ENCODE data around the gene CNGA3. TPM values are rescaled to one million over a fixed set of nuclear protein-coding genes. Genes with fewer than 3 reads are reported as not detected.
A peak's percentile ranks its signal among the peaks of the same experiment; 100 is the strongest.

Gene CNGA3
- total RNA-seq, 4 donors from 2014 or later: 1.7 to 3.0 (median 2.2) TPM; not detected in 1

DNA sequence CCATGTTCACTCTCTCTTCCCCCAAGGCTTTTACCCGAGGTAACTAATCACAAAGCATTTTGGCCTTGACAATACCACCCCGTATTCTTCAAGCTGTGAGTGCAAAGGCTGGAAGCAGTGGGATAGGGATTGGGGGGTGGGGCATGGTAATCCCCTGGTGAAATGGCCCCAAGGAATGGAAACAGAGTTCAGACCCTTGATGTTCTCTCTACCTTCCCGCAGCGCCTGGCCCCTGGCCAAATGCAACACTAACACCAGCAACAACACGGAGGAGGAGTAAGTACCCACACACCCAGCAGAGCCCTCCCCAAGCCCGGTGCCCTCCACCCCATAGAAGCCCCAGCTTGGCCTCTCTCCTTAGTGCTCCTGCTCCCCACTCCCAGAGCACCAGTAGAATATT lies 36.9 kb downstream of the CNGA3 start:
- H3K27me3 ChIP-seq: no peaks in the 10 kb centered on the region
- H3K4me3 ChIP-seq: no peak overlapping the region
- DNase-seq: no peak
- H3K27ac ChIP-seq: no peak overlapping the region
- no peak for TF ChIP-seq POLR2A (IDR thresholded peaks at IDR 0.05)
- TF ChIP-seq, protein P1, sequence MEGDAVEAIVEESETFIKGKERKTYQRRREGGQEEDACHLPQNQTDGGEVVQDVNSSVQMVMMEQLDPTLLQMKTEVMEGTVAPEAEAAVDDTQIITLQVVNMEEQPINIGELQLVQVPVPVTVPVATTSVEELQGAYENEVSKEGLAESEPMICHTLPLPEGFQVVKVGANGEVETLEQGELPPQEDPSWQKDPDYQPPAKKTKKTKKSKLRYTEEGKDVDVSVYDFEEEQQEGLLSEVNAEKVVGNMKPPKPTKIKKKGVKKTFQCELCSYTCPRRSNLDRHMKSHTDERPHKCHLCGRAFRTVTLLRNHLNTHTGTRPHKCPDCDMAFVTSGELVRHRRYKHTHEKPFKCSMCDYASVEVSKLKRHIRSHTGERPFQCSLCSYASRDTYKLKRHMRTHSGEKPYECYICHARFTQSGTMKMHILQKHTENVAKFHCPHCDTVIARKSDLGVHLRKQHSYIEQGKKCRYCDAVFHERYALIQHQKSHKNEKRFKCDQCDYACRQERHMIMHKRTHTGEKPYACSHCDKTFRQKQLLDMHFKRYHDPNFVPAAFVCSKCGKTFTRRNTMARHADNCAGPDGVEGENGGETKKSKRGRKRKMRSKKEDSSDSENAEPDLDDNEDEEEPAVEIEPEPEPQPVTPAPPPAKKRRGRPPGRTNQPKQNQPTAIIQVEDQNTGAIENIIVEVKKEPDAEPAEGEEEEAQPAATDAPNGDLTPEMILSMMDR (IDR thresholded peaks at IDR 0.05): no peak
- H3K9me3 ChIP-seq: no peaks in the 10 kb centered on the region
- no peaks in the 10 kb centered on the region for H3K36me3 ChIP-seq
- H3K4me1 ChIP-seq: no peaks in the 10 kb centered on the region

GRCh38 chr2:98385050-98385699 lies 38.9 kb downstream of the CNGA3 start:
- DNase-seq: peak; percentile 61 to 85 (median 83)
- no peak overlapping the region for H3K4me3 ChIP-seq
- no peaks in the 10 kb centered on the region for H3K4me1 ChIP-seq
- H3K36me3 ChIP-seq: no peaks in the 10 kb centered on the region
- H3K27ac ChIP-seq: no peak overlapping the region
- TF ChIP-seq, protein P1 (IDR thresholded peaks at IDR 0.05): peak; percentile 82 to 97 (median 96)
- TF ChIP-seq POLR2A (IDR thresholded peaks at IDR 0.05): no peak
- no peaks in the 10 kb centered on the region for H3K9me3 ChIP-seq
- H3K27me3 ChIP-seq: no peaks in the 10 kb centered on the region

GRCh38 chr2:98387478-98387877 lies 41.2 kb downstream of the CNGA3 start:
- TF ChIP-seq, protein P1 (IDR thresholded peaks at IDR 0.05): no peak
- no peak for TF ChIP-seq POLR2A (IDR thresholded peaks at IDR 0.05)
- Histone ChIP-seq H3K36me3 (no peaks in the 10 kb centered on the region), H3K27ac (no peak overlapping the region), H3K27me3 (no peaks in the 10 kb centered on the region), H3K4me1 (no peaks in the 10 kb centered on the region), H3K9me3 (no peaks in the 10 kb centered on the region), H3K4me3 (no peak overlapping the region)
- DNase-seq: no peak

DNA sequence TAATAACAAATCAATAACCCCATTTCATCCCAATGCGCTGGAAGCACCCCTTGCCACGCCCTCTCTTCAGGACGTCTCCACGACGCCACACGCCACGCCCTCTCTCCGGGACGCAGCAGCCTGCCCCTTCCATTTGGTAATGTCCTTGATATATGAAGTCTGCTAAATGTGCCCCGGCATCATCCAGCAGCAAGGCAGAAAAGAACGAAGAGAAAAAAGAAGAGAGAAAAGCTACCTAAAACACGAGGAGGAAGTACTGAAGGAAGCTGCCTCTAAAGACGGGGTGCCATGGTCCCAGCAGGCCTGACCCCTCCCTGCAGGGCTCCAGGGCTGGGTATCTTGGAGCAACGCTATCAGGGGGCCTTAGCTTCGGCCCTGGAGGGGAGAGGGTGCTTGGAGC lies 41.8 kb downstream of the CNGA3 start:
- TF ChIP-seq POLR2A (IDR thresholded peaks at IDR 0.05): no peak
- TF ChIP-seq, protein P1 (IDR thresholded peaks at IDR 0.05): no peak
- no peaks in the 10 kb centered on the region for H3K4me1 ChIP-seq
- no peak overlapping the region for H3K27ac ChIP-seq
- no peaks in the 10 kb centered on the region for H3K9me3 ChIP-seq
- H3K27me3 ChIP-seq: no peaks in the 10 kb centered on the region
- H3K36me3 ChIP-seq: no peaks in the 10 kb centered on the region
- no peak for DNase-seq
- H3K4me3 ChIP-seq: no peak overlapping the region

GRCh38 chr2:98388601-98389250 lies 42.5 kb downstream of the CNGA3 start:
- no peak for TF ChIP-seq POLR2A (IDR thresholded peaks at IDR 0.05)
- TF ChIP-seq, protein P1 (IDR thresholded peaks at IDR 0.05): no peak

More at GRCh38 chr2:98388601-98389250, 42.5 kb downstream of the CNGA3 start:
- no peaks in the 10 kb centered on the region for H3K9me3 ChIP-seq
- H3K36me3 ChIP-seq: no peaks in the 10 kb centered on the region
- no peak for DNase-seq
- H3K4me3 ChIP-seq: no peak overlapping the region
- H3K27ac ChIP-seq: no peak overlapping the region
- H3K4me1 ChIP-seq: no peaks in the 10 kb centered on the region
- H3K27me3 ChIP-seq: no peaks in the 10 kb centered on the region
